ENCODE results near the gene MPZL1. TPM values are rescaled to one million over a fixed set of nuclear protein-coding genes. Genes with fewer than 3 reads are reported as not detected.

The MPZL1 gene
- total RNA-seq, 2 experiments from 2014 or later: 14.8 to 15.4 TPM

GRCh38 chr1:167746988-167747655 is 25.3 kb downstream of the MPZL1 start:
- Mint-ChIP-seq H3K36me3 (ENCODE audit: low read depth) (no peaks in the 10 kb centered on the region), H3K4me1 (ENCODE audit: low read depth) (peaks cover 6% of the 10 kb centered on the region), H3K9me3 (no peaks in the 10 kb centered on the region), H3K4me3 (no peak overlapping the region), H3K27me3 (no peaks in the 10 kb centered on the region), H3K27ac (no peak overlapping the region)
- intact Hi-C loops (cut with micrococcal nuclease): no loop called here
- no peak for ATAC-seq
- CTCF ChIA-PET: interaction anchor here (1.3 kb wide), 1 partner anchor 15 kb away, joined by 3 read pairs; no protein-coding TSS in a partner anchor
- POLR2A ChIA-PET: interaction anchor here (0.6 kb wide), 1 partner anchor 24 kb away, joined by 3 read pairs; no protein-coding TSS in a partner anchor
- DNase-seq: no peak
- TF ChIP-seq CTCF (IDR thresholded peaks at IDR 0.05): no peak

- H3K9me3 Mint-ChIP-seq: no peaks in the 10 kb centered on the region
- intact Hi-C loops (cut with micrococcal nuclease): no loop called here
- POLR2A ChIA-PET: interaction anchor here (1.0 kb wide), 1 partner anchor 33 kb away, joined by 6 read pairs; no protein-coding TSS in a partner anchor
- no peaks in the 10 kb centered on the region for H3K27me3 Mint-ChIP-seq
- ATAC-seq: no peak
- no peak overlapping the region for H3K27ac Mint-ChIP-seq
- TF ChIP-seq CTCF (IDR thresholded peaks at IDR 0.05): no peak
- peaks cover 13% of the 10 kb centered on the region for H3K4me1 Mint-ChIP-seq (ENCODE audit: low read depth)
- no peak overlapping the region for H3K4me3 Mint-ChIP-seq
- CTCF ChIA-PET: interaction anchor here (1.2 to 1.3 kb wide), 2 partner anchors 14 to 32 kb away, joined by 3 read pairs; no protein-coding TSS in a partner anchor
- no peak for DNase-seq
- H3K36me3 Mint-ChIP-seq (ENCODE audit: low read depth): no peaks in the 10 kb centered on the region
These were observed 26.2 kb downstream of the MPZL1 start for GRCh38 chr1:167747988-167748387.

- no peak for TF ChIP-seq CTCF (IDR thresholded peaks at IDR 0.05)
- ATAC-seq: no peak
- CTCF ChIA-PET: interaction anchor here (1.2 kb wide), 2 partner anchors 9 to 33 kb away, joined by 3 read pairs; no protein-coding TSS in a partner anchor
- intact Hi-C loops (cut with micrococcal nuclease): no loop called here
- no peaks in the 10 kb centered on the region for H3K36me3 Mint-ChIP-seq (ENCODE audit: low read depth)
- H3K9me3 Mint-ChIP-seq: no peaks in the 10 kb centered on the region
- H3K27ac Mint-ChIP-seq: no peak overlapping the region
- no peak for DNase-seq
- H3K4me3 Mint-ChIP-seq: no peak overlapping the region
- H3K27me3 Mint-ChIP-seq: no peaks in the 10 kb centered on the region
- H3K4me1 Mint-ChIP-seq (ENCODE audit: low read depth): peaks cover 15% of the 10 kb centered on the region
- POLR2A ChIA-PET: interaction anchor here (1.0 kb wide), 1 partner anchor 34 kb away, joined by 6 read pairs; no protein-coding TSS in a partner anchor
These were observed 27.1 kb downstream of the MPZL1 start for GRCh38 chr1:167748906-167749305.

GRCh38 chr1:167749741-167750140 is 28.0 kb downstream of the MPZL1 start:
- POLR2A ChIA-PET: interaction anchor here (0.7 kb wide), 1 partner anchor 9 kb away, joined by 3 read pairs; no protein-coding TSS in a partner anchor
- DNase-seq (no peak), ATAC-seq (no peak)
- Mint-ChIP-seq H3K27ac (no peak overlapping the region), H3K27me3 (no peaks in the 10 kb centered on the region), H3K36me3 (ENCODE audit: low read depth) (no peaks in the 10 kb centered on the region), H3K9me3 (no peaks in the 10 kb centered on the region), H3K4me3 (no peak overlapping the region), H3K4me1 (ENCODE audit: low read depth) (peaks cover 15% of the 10 kb centered on the region)
- CTCF ChIA-PET: no interaction called here
- no peak for TF ChIP-seq CTCF (IDR thresholded peaks at IDR 0.05)
- intact Hi-C loops (cut with micrococcal nuclease): no loop called here

- CTCF ChIA-PET: no interaction called here
- Mint-ChIP-seq H3K4me1 (ENCODE audit: low read depth) (peaks cover 15% of the 10 kb centered on the region), H3K27me3 (no peaks in the 10 kb centered on the region), H3K4me3 (no peak overlapping the region), H3K36me3 (ENCODE audit: low read depth) (no peaks in the 10 kb centered on the region), H3K9me3 (no peaks in the 10 kb centered on the region), H3K27ac (no peak overlapping the region)
- TF ChIP-seq CTCF (IDR thresholded peaks at IDR 0.05): no peak
- ATAC-seq: no peak
- no peak for DNase-seq
- intact Hi-C loops (cut with micrococcal nuclease): no loop called here
- POLR2A ChIA-PET: interaction anchor here (0.7 kb wide), 1 partner anchor 9 kb away, joined by 3 read pairs; no protein-coding TSS in a partner anchor
These were observed 28.9 kb downstream of the MPZL1 start for GRCh38 chr1:167750641-167751040.
